ENCODE data around the gene MOB1B. TPM values are rescaled to one million over a fixed set of nuclear protein-coding genes. Genes with fewer than 3 reads are reported as not detected.

The MOB1B gene
- total RNA-seq, 3 donors from 2014 or later (not counting 1 experiment from before 2014, with no cell fraction given), result 15.1 to 23.6 (median 22.6) TPM

- intact Hi-C loops (cut with micrococcal nuclease), result no loop called here
- H3K9me3 Mint-ChIP-seq, result no peaks in the 10 kb centered on the region
Observed at GRCh38 chr4:70946939-70947338, 44.8 kb downstream of the MOB1B start.

GRCh38 chr4:70948665-70949260, 46.6 kb downstream of the MOB1B start:
- Mint-ChIP-seq H3K36me3 (no peaks in the 10 kb centered on the region), H3K4me3 (no peak overlapping the region), H3K27ac (no peak overlapping the region), H3K9me3 (no peaks in the 10 kb centered on the region), H3K27me3 (ENCODE audit: low read depth in 2 of 2) (no peaks in the 10 kb centered on the region), H3K4me1 (peaks cover 16 to 22% of the 10 kb centered on the region in 2 donors)
- no peaks in the 10 kb centered on the region for H3K27me3 ChIP-seq (ENCODE audit: control insufficient read depth, insufficient read depth, low read length)
- intact Hi-C loops (cut with micrococcal nuclease), result no loop called here
- ATAC-seq, result no peak
- no peaks in the 10 kb centered on the region for H3K9me3 ChIP-seq (ENCODE audit: control insufficient read depth, insufficient read depth, low read length)
- 77% methylated on average over 4 of the region's 5 CpGs for WGBS (ENCODE audit: insufficient coverage)
- TF ChIP-seq, protein P1, sequence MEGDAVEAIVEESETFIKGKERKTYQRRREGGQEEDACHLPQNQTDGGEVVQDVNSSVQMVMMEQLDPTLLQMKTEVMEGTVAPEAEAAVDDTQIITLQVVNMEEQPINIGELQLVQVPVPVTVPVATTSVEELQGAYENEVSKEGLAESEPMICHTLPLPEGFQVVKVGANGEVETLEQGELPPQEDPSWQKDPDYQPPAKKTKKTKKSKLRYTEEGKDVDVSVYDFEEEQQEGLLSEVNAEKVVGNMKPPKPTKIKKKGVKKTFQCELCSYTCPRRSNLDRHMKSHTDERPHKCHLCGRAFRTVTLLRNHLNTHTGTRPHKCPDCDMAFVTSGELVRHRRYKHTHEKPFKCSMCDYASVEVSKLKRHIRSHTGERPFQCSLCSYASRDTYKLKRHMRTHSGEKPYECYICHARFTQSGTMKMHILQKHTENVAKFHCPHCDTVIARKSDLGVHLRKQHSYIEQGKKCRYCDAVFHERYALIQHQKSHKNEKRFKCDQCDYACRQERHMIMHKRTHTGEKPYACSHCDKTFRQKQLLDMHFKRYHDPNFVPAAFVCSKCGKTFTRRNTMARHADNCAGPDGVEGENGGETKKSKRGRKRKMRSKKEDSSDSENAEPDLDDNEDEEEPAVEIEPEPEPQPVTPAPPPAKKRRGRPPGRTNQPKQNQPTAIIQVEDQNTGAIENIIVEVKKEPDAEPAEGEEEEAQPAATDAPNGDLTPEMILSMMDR (IDR thresholded peaks at IDR 0.05), result no peak
- no peak overlapping the region for H3K27ac ChIP-seq (ENCODE audit: low read length)
- no peak for DNase-seq
- H3K36me3 ChIP-seq (ENCODE audit: control insufficient read depth, insufficient read depth, low read length), result no peaks in the 10 kb centered on the region
- H3K4me1 ChIP-seq (ENCODE audit: control insufficient read depth, insufficient read depth, low read length), result peaks cover 5% of the 10 kb centered on the region
- H3K4me3 ChIP-seq (ENCODE audit: low read length), result no peak overlapping the region

More at GRCh38 chr4:70946939-70947338, 44.8 kb downstream of the MOB1B start:
- 83% methylated on average over 4 of the region's 4 CpGs for WGBS (ENCODE audit: insufficient coverage)
- ATAC-seq (no peak), DNase-seq (no peak)
- TF ChIP-seq, protein P1 (IDR thresholded peaks at IDR 0.05), result no peak
- Mint-ChIP-seq H3K27ac (no peak overlapping the region), H3K27me3 (ENCODE audit: low read depth in 2 of 2) (no peaks in the 10 kb centered on the region), H3K36me3 (no peaks in the 10 kb centered on the region), H3K4me3 (no peak overlapping the region), H3K4me1 (peaks cover 16 to 22% of the 10 kb centered on the region in 2 donors)
- no peaks in the 10 kb centered on the region for H3K9me3 ChIP-seq (ENCODE audit: control insufficient read depth, insufficient read depth, low read length)
- no peak overlapping the region for H3K4me3 ChIP-seq (ENCODE audit: low read length)
- no peaks in the 10 kb centered on the region for H3K36me3 ChIP-seq (ENCODE audit: control insufficient read depth, insufficient read depth, low read length)
- no peak overlapping the region for H3K27ac ChIP-seq (ENCODE audit: low read length)
- H3K4me1 ChIP-seq (ENCODE audit: control insufficient read depth, insufficient read depth, low read length), result peaks cover 2% of the 10 kb centered on the region
- H3K27me3 ChIP-seq (ENCODE audit: control insufficient read depth, insufficient read depth, low read length), result no peaks in the 10 kb centered on the region

- no peaks in the 10 kb centered on the region for H3K36me3 Mint-ChIP-seq
- H3K27me3 Mint-ChIP-seq (ENCODE audit: low read depth in 2 of 2), result no peaks in the 10 kb centered on the region
- no peaks in the 10 kb centered on the region for H3K27me3 ChIP-seq (ENCODE audit: control insufficient read depth, insufficient read depth, low read length)
- no peak overlapping the region for H3K27ac ChIP-seq (ENCODE audit: low read length)
- H3K4me1 ChIP-seq (ENCODE audit: control insufficient read depth, insufficient read depth, low read length), result peaks cover 6% of the 10 kb centered on the region
- no peaks in the 10 kb centered on the region for H3K9me3 Mint-ChIP-seq
- H3K4me3 ChIP-seq (ENCODE audit: low read length), result no peak overlapping the region
- no peak overlapping the region for H3K27ac Mint-ChIP-seq
- no peaks in the 10 kb centered on the region for H3K9me3 ChIP-seq (ENCODE audit: control insufficient read depth, insufficient read depth, low read length)
- WGBS (ENCODE audit: insufficient coverage), result no CpG with 5 or more reads among the region's 1 CpG
- H3K36me3 ChIP-seq (ENCODE audit: control insufficient read depth, insufficient read depth, low read length), result no peaks in the 10 kb centered on the region
- H3K4me3 Mint-ChIP-seq, result no peak overlapping the region
- ATAC-seq (no peak), DNase-seq (no peak)
- TF ChIP-seq, protein P1 (IDR thresholded peaks at IDR 0.05), result no peak
- H3K4me1 Mint-ChIP-seq, result peaks cover 7% of the 10 kb centered on the region in 2 donors
- intact Hi-C loops (cut with micrococcal nuclease), result no loop called here
Observed at GRCh38 chr4:70954032-70954431, 51.9 kb downstream of the MOB1B start.

Measured in natural killer cell (primary cell).